Mucosa of descending colon (tissue), 3 donors: ENCODE data around the gene LRRC61. TPM values are rescaled to one million over a fixed set of nuclear protein-coding genes. Genes with fewer than 3 reads are reported as not detected.

Experiments
- ATAC-seq: fragments of 200-7000 bp; cut with Tn5 transposase; one replicate; pipeline ENCODE4 v1.9.1; 2020; ENCODE audit warnings: mild to moderate bottlenecking, moderate library complexity
- DNase-seq, 3 donors: peaks; one replicate each; pipeline ENCODE4 v3.0.0-alpha.2; 2020
- H3K36me3 ChIP-seq: fragments of 200-600 bp; one replicate; pipeline ENCODE4 v1.8.0; 2021; ENCODE audit warnings: low read depth, mild to moderate bottlenecking
- H3K4me1 ChIP-seq: fragments of 200-600 bp; one replicate; pipeline ENCODE4 v1.8.0; 2021; ENCODE audit warnings: low read depth, mild to moderate bottlenecking
- H3K4me3 ChIP-seq: fragments of 200-600 bp; one replicate; pipeline ENCODE4 v1.8.0; 2021; ENCODE audit warnings: mild to moderate bottlenecking
- H3K9me3 ChIP-seq: fragments of 200-600 bp; one replicate; pipeline ENCODE4 v1.8.0; 2021; ENCODE audit warnings: mild to moderate bottlenecking
- intact Hi-C, 2 donors: fragments of 100-400 bp; cut with DNase I in 1 of 2; cut with micrococcal nuclease in 1 of 2; formaldehyde crosslinking; loops; one replicate each; pipeline versions ENCODE4 v1.11.0 to v1.11.1; 2022; cut with DNase I, micrococcal nuclease
- total RNA-seq, 3 donors: library from RNA; stranded (reverse); fragmentation: NEBNext Ultra II Directional in 2 of 3; extraction: Animal tissue kit (Norgen Biotek cat#: 25700) in 2 of 3; gene quantifications; one replicate each; pipeline versions ENCODE4 v1.2.1 to v1.2.4, GENCODE V29; 2021 to 2023
- TF ChIP-seq, protein P1 (sequence below): fragments of 200-600 bp; IDR thresholded peaks from one replicate; pipeline ENCODE4 v1.8.0; 2022; ENCODE audit warnings: antibody characterized with exemption, mild to moderate bottlenecking
- donor health status: DM: no; HTN: no; CAD: no; lungs with moderate emphysema.
- donor health status: DM: no; HTN: no; CAD: no.
- donor health status: DM: no; HTN: yes; CAD: no.

The LRRC61 gene
- total RNA-seq, 3 donors from 2014 or later: 11.8 to 14.5 (median 14.5) TPM

- H3K9me3 ChIP-seq: no peaks in the 10 kb centered on the region
- ATAC-seq (no peak), DNase-seq (no peak)
- peaks cover 13% of the 10 kb centered on the region for H3K4me1 ChIP-seq
- no peak overlapping the region for H3K4me3 ChIP-seq
- intact Hi-C loops: no loop called here
- TF ChIP-seq, protein P1, sequence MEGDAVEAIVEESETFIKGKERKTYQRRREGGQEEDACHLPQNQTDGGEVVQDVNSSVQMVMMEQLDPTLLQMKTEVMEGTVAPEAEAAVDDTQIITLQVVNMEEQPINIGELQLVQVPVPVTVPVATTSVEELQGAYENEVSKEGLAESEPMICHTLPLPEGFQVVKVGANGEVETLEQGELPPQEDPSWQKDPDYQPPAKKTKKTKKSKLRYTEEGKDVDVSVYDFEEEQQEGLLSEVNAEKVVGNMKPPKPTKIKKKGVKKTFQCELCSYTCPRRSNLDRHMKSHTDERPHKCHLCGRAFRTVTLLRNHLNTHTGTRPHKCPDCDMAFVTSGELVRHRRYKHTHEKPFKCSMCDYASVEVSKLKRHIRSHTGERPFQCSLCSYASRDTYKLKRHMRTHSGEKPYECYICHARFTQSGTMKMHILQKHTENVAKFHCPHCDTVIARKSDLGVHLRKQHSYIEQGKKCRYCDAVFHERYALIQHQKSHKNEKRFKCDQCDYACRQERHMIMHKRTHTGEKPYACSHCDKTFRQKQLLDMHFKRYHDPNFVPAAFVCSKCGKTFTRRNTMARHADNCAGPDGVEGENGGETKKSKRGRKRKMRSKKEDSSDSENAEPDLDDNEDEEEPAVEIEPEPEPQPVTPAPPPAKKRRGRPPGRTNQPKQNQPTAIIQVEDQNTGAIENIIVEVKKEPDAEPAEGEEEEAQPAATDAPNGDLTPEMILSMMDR: no peak
- H3K36me3 ChIP-seq: no peaks in the 10 kb centered on the region
Measured at GRCh38 chr7:150326657-150327268, 3.6 kb downstream of the LRRC61 start.

- TF ChIP-seq, protein P1: no peak
- intact Hi-C loops: no loop called here
- DNase-seq: no peak
- Histone ChIP-seq H3K9me3 (no peaks in the 10 kb centered on the region), H3K4me3 (no peak overlapping the region), H3K36me3 (no peaks in the 10 kb centered on the region), H3K4me1 (peaks cover 8% of the 10 kb centered on the region)
- no peak for ATAC-seq
Measured at GRCh38 chr7:150327308-150327707, 4.2 kb downstream of the LRRC61 start.

- Histone ChIP-seq H3K9me3 (no peaks in the 10 kb centered on the region), H3K36me3 (no peaks in the 10 kb centered on the region), H3K4me3 (no peak overlapping the region), H3K4me1 (no peaks in the 10 kb centered on the region)
- TF ChIP-seq, protein P1: no peak
- ATAC-seq: peak; percentile 44
- DNase-seq: no peak
- intact Hi-C loops: no loop called here
Measured at GRCh38 chr7:150329331-150330120, 6.4 kb downstream of the LRRC61 start.

DNA sequence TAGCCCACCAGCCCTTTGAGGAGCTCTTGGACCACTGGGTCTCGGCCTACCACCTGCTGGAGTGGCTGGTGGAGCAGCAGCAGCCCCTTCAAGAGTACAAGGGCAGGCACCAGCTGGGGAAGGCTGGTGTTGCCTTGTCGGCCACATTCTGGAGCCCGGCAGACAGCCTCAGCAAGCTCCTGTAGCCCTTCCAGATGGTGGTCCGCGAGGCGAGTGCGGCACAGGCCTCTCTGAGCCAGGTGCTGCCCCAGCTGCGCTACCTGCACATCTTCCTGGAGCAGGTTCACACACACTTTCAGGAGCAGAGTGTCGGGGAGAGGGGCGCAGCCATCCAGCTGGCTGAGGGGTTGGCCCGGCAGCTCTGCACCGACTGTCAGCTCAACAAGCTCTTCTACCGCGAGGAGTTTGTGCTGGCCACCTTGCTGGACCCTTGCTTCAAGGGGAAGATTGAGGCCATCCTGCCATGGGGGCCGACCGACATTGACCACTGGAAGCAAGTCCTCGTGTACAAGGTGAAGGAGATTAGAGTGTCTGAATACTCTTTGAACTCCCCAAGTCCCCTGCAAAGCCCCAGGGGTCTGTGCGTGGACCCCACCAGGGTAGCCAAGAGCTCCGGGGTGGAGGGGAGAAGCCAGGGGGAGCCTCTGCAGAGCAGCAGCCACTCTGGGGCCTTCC lies 7.2 kb downstream of the LRRC61 start:
- TF ChIP-seq, protein P1: no peak
- DNase-seq: no peak

GRCh38 chr7:150332852-150333635 lies 9.9 kb downstream of the LRRC61 start:
- Histone ChIP-seq H3K4me1 (peaks cover 10% of the 10 kb centered on the region), H3K9me3 (no peaks in the 10 kb centered on the region), H3K4me3 (no peak overlapping the region), H3K36me3 (no peaks in the 10 kb centered on the region)
- DNase-seq: no peak
- intact Hi-C loops: no loop called here
- TF ChIP-seq, protein P1: no peak
- no peak for ATAC-seq

More for the DNA sequence above, 7.2 kb downstream of the LRRC61 start:
- Histone ChIP-seq H3K4me1 (no peaks in the 10 kb centered on the region), H3K9me3 (no peaks in the 10 kb centered on the region), H3K36me3 (no peaks in the 10 kb centered on the region), H3K4me3 (no peak overlapping the region)
- intact Hi-C loops: no loop called here
- no peak for ATAC-seq
